ENCODE data around the gene GPR32.
"Not testable (repeated sequence)": the region's sequence is repeated elsewhere in the genome, so short reads cannot be mapped to it uniquely, and the experiment has no call there.

GPR32 gene

GRCh38 chr19:50770164-50770563 lies at the start of gene GPR32:
Gene GPR32, plus strand, starts transcription at chr19:50770464. Its CDS starts 137 bp downstream, at chr19:50770601.
- not testable (repeated sequence) for DNase-seq

- DNase-seq = no peak
Observed at GRCh38 chr19:50720921-50721381, 49.3 kb upstream of the GPR32 start.

- no peak for DNase-seq
Observed at GRCh38 chr19:50721441-50722137, 48.7 kb upstream of the GPR32 start.

- DNase-seq = no peak
Observed at GRCh38 chr19:50722201-50723013, 47.9 kb upstream of the GPR32 start.

- no peak for DNase-seq
Observed at GRCh38 chr19:50723069-50723468, 47.2 kb upstream of the GPR32 start, which contains the start of gene CLEC11A. Gene CLEC11A, plus strand, starts transcription at chr19:50723364. Its CDS starts 162 bp downstream, at chr19:50723526.

- DNase-seq = no peak
Observed at GRCh38 chr19:50723735-50724521, 46.3 kb upstream of the GPR32 start.

- peak; percentile 82 to 84 for DNase-seq
Observed at GRCh38 chr19:50724522-50725217, 45.6 kb upstream of the GPR32 start.

- DNase-seq = no peak
Observed at GRCh38 chr19:50725218-50725910, 44.9 kb upstream of the GPR32 start.

- DNase-seq = no peak
Observed at GRCh38 chr19:50725911-50726230, 44.4 kb upstream of the GPR32 start.

GRCh38 chr19:50728084-50728737 lies 42.1 kb upstream of the GPR32 start:
- DNase-seq = peak; percentile 38 to 52

GRCh38 chr19:50729894-50730293 lies 40.4 kb upstream of the GPR32 start:
- DNase-seq = no peak

- no peak for DNase-seq
Observed at GRCh38 chr19:50735869-50736268, 34.4 kb upstream of the GPR32 start.

GRCh38 chr19:50736338-50736737 lies 33.9 kb upstream of the GPR32 start:
- no peak for DNase-seq

- DNase-seq = no peak
Observed at GRCh38 chr19:50739132-50739913, 30.9 kb upstream of the GPR32 start.

- no peak for DNase-seq
Observed at GRCh38 chr19:50739914-50740426, 30.3 kb upstream of the GPR32 start.

GRCh38 chr19:50741179-50741933 lies 28.9 kb upstream of the GPR32 start:
- no peak for DNase-seq

- DNase-seq = no peak
Observed at GRCh38 chr19:50743537-50743936, 26.7 kb upstream of the GPR32 start.

GRCh38 chr19:50745221-50745620 lies 25.0 kb upstream of the GPR32 start:
- no peak for DNase-seq

GRCh38 chr19:50747141-50747540 lies 23.1 kb upstream of the GPR32 start:
- not testable (repeated sequence) for DNase-seq

GRCh38 chr19:50749490-50749889 lies 20.8 kb upstream of the GPR32 start:
- DNase-seq = no peak
